Mesodermal cell (in vitro differentiated cells): Measurements from ENCODE around the gene RAD50.

Experiments used
- H3K27ac ChIP-seq: 2 replicates; pipeline ENCODE4 v1.7.0; 2013; ENCODE audit warnings: mild to moderate bottlenecking, low read depth, low read length, moderate library complexity; ENCODE audit not compliant: severe bottlenecking
- H3K36me3 ChIP-seq: 2 replicates; pipeline ENCODE4 v1.7.1; 2013; ENCODE audit warnings: mild to moderate bottlenecking, low read length, moderate library complexity; ENCODE audit not compliant: control insufficient read depth, insufficient read depth
- H3K4me1 ChIP-seq: one replicate; pipeline ENCODE4 v1.7.1; 2013; ENCODE audit warnings: mild to moderate bottlenecking, low read length; ENCODE audit not compliant: insufficient read depth, control insufficient read depth, poor library complexity, severe bottlenecking
- H3K4me3 ChIP-seq: 2 replicates; pipeline ENCODE4 v1.7.0; 2013; ENCODE audit warnings: low read length, control low read depth, mild to moderate bottlenecking; ENCODE audit not compliant: insufficient read depth, poor library complexity, severe bottlenecking; ENCODE audit errors: extremely low read depth
- H3K9me3 ChIP-seq: 2 replicates; pipeline ENCODE4 v1.7.1; 2013; ENCODE audit warnings: mild to moderate bottlenecking, low read length, moderate library complexity; ENCODE audit not compliant: control insufficient read depth
- WGBS, 2 experiments: methylation state at CpG; one replicate each; pipeline ENCODE4 v1.1.5; 2013; ENCODE audit warnings: missing lambda C conversion rate in 2 of 2; ENCODE audit not compliant: insufficient coverage in 2 of 2; 5-methylcytosine and 5-hydroxymethylcytosine counted together

The RAD50 gene

DNA sequence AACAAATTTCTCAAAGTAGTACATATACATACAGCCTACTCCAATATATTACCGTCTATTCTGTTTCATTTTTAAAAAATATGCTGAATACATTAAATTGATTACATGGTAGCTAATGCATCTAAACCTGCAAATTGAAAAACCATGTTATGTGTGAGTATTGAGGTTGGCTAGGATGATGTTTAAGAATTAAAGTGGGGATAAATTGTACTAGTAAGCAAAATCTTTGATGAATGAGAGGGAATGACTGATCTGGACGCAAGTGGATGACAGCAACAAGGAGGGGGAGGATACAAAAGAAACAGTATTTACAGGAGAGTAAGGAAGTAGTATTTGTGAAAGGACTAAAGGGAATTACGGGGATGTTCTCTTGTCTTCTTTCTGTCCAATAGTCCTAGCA lies 37.4 kb downstream of the RAD50 start:
- Histone ChIP-seq H3K4me1 (no peaks in the 10 kb centered on the region), H3K36me3 (peaks cover 23% of the 10 kb centered on the region)
- WGBS, 2 experiments = 93 to 96% methylated on average over 2 of the region's 3 CpGs

DNA sequence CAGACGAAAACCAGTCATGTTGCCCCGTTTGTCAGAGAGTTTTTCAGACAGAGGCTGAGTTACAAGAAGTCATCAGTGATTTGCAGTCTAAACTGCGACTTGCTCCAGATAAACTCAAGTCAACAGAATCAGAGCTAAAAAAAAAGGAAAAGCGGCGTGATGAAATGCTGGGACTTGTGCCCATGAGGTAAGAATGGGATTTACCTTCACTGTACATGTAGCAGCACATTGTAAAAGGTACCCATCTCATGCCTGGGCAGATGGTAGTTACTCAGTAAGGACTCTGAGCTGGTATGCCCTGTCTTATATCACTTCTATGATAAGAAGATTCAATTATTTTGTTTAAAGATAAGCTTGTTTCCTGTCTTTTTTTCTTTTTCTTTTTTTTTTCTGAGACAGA lies 38.8 kb downstream of the RAD50 start:
- WGBS, 2 experiments = 91 to 96% methylated on average over 4 to 5 of the region's 5 CpGs
- peak overlapping the region; percentile 46 for H3K27ac ChIP-seq
- no peaks in the 10 kb centered on the region for H3K4me1 ChIP-seq
- H3K36me3 ChIP-seq = peaks cover 20% of the 10 kb centered on the region
- H3K4me3 ChIP-seq = no peak overlapping the region
- no peaks in the 10 kb centered on the region for H3K9me3 ChIP-seq

More for the DNA sequence above, 37.4 kb downstream of the RAD50 start:
- H3K27ac ChIP-seq = no peak overlapping the region
- H3K9me3 ChIP-seq = no peaks in the 10 kb centered on the region
- H3K4me3 ChIP-seq = no peak overlapping the region

DNA sequence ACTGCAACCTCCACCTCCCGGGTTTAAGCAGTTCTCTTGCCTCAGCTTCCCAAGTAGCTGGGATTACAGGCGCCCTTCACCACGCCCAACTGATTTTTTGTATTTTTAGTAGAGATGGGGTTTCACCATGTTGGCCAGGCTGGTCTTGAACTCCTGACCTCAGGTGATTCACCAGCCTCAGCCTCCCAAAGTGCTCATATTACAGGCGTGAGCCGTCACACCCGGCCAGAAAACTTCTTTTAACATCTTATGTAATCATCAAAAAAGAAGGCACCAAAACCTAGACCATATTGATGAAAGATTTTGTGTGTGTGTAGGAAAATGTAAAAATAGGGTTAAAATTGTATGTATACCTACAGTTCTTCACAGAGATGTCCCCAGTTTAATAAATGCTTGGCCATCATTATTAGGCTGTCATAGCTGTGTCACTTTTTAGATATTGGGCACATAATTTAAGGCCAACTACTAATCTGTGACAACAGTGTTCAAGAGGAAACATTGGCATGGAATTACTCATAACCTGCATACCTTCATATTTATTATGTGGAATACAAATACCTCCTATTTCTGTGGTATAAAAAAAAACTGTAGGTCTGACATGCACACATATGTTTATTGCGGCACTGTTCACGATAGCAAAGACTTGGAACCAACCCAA lies 44.4 kb downstream of the RAD50 start:
- no peak overlapping the region for H3K4me3 ChIP-seq
- 100% methylated on average over 1 to 2 of the region's 8 CpGs for WGBS, 2 experiments
- H3K36me3 ChIP-seq = peaks cover 29% of the 10 kb centered on the region
- H3K27ac ChIP-seq = no peak overlapping the region
- no peaks in the 10 kb centered on the region for H3K9me3 ChIP-seq
- no peaks in the 10 kb centered on the region for H3K4me1 ChIP-seq

DNA sequence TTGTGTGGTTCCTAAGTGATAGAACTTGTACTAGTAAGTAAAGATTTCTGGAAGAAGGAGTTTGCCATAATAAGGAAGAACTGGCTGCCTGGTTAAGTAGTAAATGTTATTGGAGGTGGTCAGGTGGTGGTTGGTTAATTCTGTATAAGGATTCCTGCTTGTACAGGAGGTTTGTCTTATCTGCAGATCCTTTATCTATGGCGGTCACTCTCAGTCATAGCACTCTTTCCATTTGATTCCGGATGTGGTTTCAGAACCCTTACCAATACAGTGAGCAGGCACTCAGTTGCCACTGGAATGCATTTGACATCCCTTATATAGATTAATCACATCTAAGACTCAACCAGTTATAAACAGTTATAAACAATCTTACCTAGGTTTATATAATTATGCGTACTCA lies 50.3 kb downstream of the RAD50 start:
- Histone ChIP-seq H3K9me3 (no peaks in the 10 kb centered on the region), H3K4me3 (no peak overlapping the region), H3K36me3 (peaks cover 23% of the 10 kb centered on the region), H3K27ac (no peak overlapping the region), H3K4me1 (no peaks in the 10 kb centered on the region)
- WGBS, 2 experiments = 82 to 100% methylated on average over 1 to 2 of the region's 3 CpGs

DNA sequence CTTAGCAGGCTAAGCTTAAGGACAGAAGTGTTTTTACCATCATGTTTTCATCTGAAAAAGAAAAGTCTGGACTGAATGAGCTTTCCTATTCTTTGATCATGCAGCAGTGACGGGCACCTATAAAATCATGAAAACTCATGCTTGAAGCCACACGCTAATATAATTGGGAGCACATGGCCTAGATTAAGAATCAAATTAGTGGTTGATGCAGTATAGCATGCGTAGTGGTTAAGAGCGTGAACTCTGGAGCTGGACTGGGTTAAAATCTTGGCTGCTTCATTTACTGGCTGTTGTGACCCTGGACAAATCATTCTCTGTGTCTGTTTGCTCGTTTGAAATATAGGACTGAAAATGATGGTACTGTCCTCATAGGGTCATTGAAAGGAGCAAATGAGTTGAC lies 51.3 kb downstream of the RAD50 start:
- Histone ChIP-seq H3K36me3 (peaks cover 24% of the 10 kb centered on the region), H3K27ac (no peak overlapping the region), H3K9me3 (no peaks in the 10 kb centered on the region), H3K4me3 (no peak overlapping the region), H3K4me1 (no peaks in the 10 kb centered on the region)
- 84 to 90% methylated on average over 5 of the region's 5 CpGs for WGBS, 2 experiments

DNA sequence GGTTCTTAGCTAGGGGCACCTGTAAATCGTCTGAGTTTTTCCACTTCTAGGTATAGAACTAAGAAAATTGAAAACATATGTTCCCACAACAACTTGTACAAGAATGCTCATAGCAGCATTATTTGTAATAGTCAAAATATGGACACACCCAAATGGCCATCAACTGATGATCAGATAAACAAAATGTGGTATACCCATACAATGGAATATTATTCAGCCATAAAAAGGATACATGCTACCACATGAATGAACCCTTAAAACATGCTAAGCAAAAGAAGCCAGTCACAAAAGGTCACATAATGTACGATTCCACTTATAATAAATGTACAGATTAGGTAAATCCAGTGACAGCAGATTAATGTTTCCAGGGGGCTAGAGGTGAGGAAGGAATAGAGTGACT lies 55.2 kb downstream of the RAD50 start:
- no CpG with 5 or more reads among the region's 2 CpGs for WGBS, 2 experiments
- no peak overlapping the region for H3K4me3 ChIP-seq
- peaks cover 12% of the 10 kb centered on the region for H3K36me3 ChIP-seq
- H3K4me1 ChIP-seq = no peaks in the 10 kb centered on the region
- H3K9me3 ChIP-seq = no peaks in the 10 kb centered on the region
- H3K27ac ChIP-seq = no peak overlapping the region

DNA sequence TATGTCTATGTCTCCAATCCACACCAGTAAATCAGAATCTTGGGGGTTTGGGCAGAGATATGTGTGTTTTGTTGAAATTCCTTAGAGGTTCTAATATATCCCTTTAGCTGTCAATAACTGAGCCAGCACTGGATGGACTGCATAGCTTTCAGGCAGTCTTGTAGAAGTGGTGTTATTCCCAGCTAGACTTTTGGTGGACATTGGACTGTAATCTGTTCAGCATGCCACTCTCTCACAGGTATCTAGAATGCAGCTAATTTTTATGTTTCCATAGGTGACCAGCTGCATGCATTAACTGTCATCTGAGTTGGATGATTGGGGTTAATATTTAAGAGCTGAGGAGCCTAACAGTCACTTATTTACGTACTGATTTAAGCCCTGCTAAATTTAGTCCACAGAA lies 56.1 kb downstream of the RAD50 start:
- H3K4me3 ChIP-seq = no peak overlapping the region
- H3K4me1 ChIP-seq = no peaks in the 10 kb centered on the region
- WGBS, 2 experiments = no CpG with 5 or more reads among the region's 1 CpG
- H3K36me3 ChIP-seq = peaks cover 12% of the 10 kb centered on the region
- no peaks in the 10 kb centered on the region for H3K9me3 ChIP-seq
- H3K27ac ChIP-seq = no peak overlapping the region

DNA sequence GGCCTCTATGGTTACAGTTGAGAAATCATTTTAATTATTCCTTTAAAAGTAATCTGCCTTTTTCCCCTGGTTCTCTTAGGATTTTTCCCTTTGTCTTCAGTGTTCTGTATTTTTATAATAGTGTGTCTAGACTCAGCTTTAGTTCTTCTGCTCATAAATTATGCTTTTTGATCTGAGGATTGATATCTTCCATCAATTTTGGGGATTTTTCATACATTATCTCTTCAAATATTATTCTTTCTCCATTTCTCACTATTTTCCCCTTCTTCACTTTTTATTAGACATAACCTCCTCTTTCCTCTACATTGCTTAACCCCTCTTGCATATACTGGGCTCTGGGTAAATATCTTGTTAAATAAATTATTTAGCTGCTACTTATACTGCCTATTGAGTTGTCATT lies 64.9 kb downstream of the RAD50 start:
- no peaks in the 10 kb centered on the region for H3K9me3 ChIP-seq
- H3K36me3 ChIP-seq = peaks cover 2% of the 10 kb centered on the region
- H3K4me1 ChIP-seq = no peaks in the 10 kb centered on the region
- H3K27ac ChIP-seq = no peak overlapping the region
- no peak overlapping the region for H3K4me3 ChIP-seq

DNA sequence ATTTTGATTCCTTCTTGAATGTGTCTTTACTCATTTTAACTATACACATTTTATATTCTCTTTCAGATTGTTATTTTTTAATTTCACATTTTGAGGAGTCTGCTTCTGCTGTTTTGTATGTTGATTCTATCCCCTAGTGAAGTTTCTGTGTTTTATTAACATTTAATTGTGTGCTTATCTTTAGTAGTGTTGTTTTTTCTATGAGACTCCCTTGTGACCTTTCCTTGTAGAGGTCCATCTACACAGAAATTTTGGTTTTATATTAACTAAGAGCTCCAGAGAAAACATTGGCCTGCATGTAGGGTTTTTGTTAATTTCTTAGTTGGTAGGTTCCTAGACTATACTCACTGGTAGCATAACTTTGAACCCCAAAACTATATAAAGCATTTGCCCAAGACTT lies 65.8 kb downstream of the RAD50 start:
- Histone ChIP-seq H3K27ac (no peak overlapping the region), H3K4me1 (no peaks in the 10 kb centered on the region), H3K4me3 (no peak overlapping the region), H3K9me3 (no peaks in the 10 kb centered on the region), H3K36me3 (peaks cover 2% of the 10 kb centered on the region)

DNA sequence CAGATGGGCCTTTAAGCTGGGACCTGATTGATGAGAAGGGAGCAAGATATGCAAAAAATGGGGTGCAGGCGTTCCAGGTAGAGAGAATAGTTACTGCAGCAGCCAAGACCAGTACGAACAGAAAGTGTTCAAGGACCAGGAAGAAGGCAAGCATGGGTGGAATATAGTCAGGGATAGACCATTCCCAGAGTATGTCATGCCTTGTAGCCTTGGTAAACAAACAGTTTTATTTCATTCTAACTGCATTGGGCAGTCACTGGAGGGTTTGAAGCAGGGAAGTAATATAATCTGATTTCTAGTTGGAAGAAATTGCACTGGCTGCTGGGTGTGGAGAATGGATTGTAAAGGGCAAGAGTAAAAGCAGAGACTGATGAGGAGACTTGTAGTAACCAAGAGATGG lies 70.7 kb downstream of the RAD50 start:
- H3K9me3 ChIP-seq = no peaks in the 10 kb centered on the region
- WGBS, 2 experiments = 86 to 94% methylated on average over 1 to 2 of the region's 2 CpGs
- H3K36me3 ChIP-seq = peaks cover 2% of the 10 kb centered on the region
- no peak overlapping the region for H3K27ac ChIP-seq
- H3K4me1 ChIP-seq = no peaks in the 10 kb centered on the region
- no peak overlapping the region for H3K4me3 ChIP-seq

DNA sequence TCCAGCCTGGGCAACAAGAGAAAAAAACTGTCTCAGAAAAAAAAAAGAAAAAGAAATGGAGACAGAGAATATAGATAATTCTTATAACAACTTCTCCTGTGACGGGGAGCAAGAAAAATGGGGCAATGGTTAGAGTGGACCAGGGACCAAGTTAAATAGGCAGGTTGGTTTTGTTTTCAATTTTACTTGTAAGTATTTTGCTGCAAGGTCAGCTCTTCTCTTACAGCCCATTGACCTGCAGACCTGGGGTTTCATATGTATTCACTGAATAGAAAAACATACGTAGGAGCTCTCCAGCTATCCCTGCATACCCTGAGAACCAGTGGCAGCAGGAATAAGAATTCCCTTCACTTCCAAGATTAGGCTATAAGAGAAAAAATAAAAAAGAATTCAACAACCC lies 72.0 kb downstream of the RAD50 start:
- 100% methylated on average over 1 of the region's 2 CpGs; no CpG with 5 or more reads in 1 of the 2 experiments for WGBS, 2 experiments
- no peak overlapping the region for H3K4me3 ChIP-seq
- H3K9me3 ChIP-seq = no peaks in the 10 kb centered on the region
- no peak overlapping the region for H3K27ac ChIP-seq
- no peaks in the 10 kb centered on the region for H3K36me3 ChIP-seq
- H3K4me1 ChIP-seq = no peaks in the 10 kb centered on the region
